Loucy (cell line): Measurements from ENCODE around the gene RALGPS1.

Experiments used
- H2AFZ ChIP-seq: fragments of 200-600 bp; sonication (generic); 2 replicates; pipeline ENCODE4 v1.6.0; 2016; ENCODE audit warnings: antibody characterized with exemption, mild to moderate bottlenecking, low read length, moderate library complexity
- H3F3A ChIP-seq: fragments of 200-600 bp; 2 replicates; pipeline ENCODE4 v1.6.0; 2016; ENCODE audit warnings: antibody characterized with exemption, low read depth, mild to moderate bottlenecking
- H3K27me3 ChIP-seq: fragments of 200-600 bp; sonication (generic); 2 replicates; pipeline ENCODE4 v1.6.1; 2014; ENCODE audit warnings: low read length, mild to moderate bottlenecking; ENCODE audit not compliant: insufficient read depth, poor library complexity, severe bottlenecking
- H3K36me3 ChIP-seq: fragments of 200-600 bp; sonication (generic); 2 replicates; pipeline ENCODE4 v1.6.1; 2016; ENCODE audit warnings: low read length; ENCODE audit not compliant: insufficient read depth
- H3K4me1 ChIP-seq: fragments of 200-600 bp; sonication (generic); 2 replicates; pipeline ENCODE4 v1.5.1; 2014; ENCODE audit warnings: low read length, mild to moderate bottlenecking; ENCODE audit not compliant: insufficient read depth, poor library complexity, severe bottlenecking
- H3K4me2 ChIP-seq: fragments of 200-600 bp; sonication (generic); 2 replicates; pipeline ENCODE4 v1.6.0; 2014; ENCODE audit warnings: antibody characterized with exemption, low read length, low read depth, mild to moderate bottlenecking; ENCODE audit not compliant: poor library complexity, severe bottlenecking
- H3K4me3 ChIP-seq: fragments of 200-600 bp; sonication (generic); 2 replicates; pipeline ENCODE4 v1.5.1; 2014; ENCODE audit warnings: low read length, mild to moderate bottlenecking, mixed read lengths; ENCODE audit not compliant: poor library complexity, severe bottlenecking
- H3K79me2 ChIP-seq: fragments of 200-600 bp; sonication (generic); 2 replicates; pipeline ENCODE4 v1.6.1; 2014; ENCODE audit warnings: low read length; ENCODE audit not compliant: insufficient read depth
- H3K9ac ChIP-seq: fragments of 200-600 bp; sonication (generic); 2 replicates; pipeline ENCODE4 v1.6.0; 2014; ENCODE audit warnings: mild to moderate bottlenecking, low read depth, low read length, moderate library complexity; ENCODE audit not compliant: poor library complexity, severe bottlenecking
- H3K9me2 ChIP-seq: fragments of 200-600 bp; sonication (generic); replicated peaks from 2 replicates; pipeline ENCODE4 v1.6.1; 2016; ENCODE audit warnings: low read depth, low read length, mixed read lengths
- H3K9me3 ChIP-seq: fragments of 200-600 bp; sonication (generic); 2 replicates; pipeline ENCODE4 v1.6.1; 2014; ENCODE audit warnings: mild to moderate bottlenecking, antibody characterized with exemption, low read length, low read depth; ENCODE audit not compliant: insufficient read depth
- H4K20me1 ChIP-seq: fragments of 200-600 bp; sonication (generic); 2 replicates; pipeline ENCODE4 v1.6.0; 2014; ENCODE audit warnings: antibody characterized with exemption, low read length, mild to moderate bottlenecking; ENCODE audit not compliant: insufficient read depth, poor library complexity, severe bottlenecking
- CTCF ChIP-seq: fragments of 200-600 bp; sonication (generic); conservative IDR thresholded peaks from 2 replicates; pipeline ENCODE4 v1.5.1; 2014; ENCODE audit warnings: mild to moderate bottlenecking, antibody characterized with exemption, low read length
- EZH2phosphoT487 ChIP-seq: fragments of 200-600 bp; IDR thresholded peaks from 2 replicates; pipeline ENCODE4 v1.6.1; 2018; ENCODE audit warnings: antibody characterized with exemption, mild to moderate bottlenecking, moderate library complexity, borderline replicate concordance

Gene RALGPS1

GRCh38 chr9:127139775-127140174 is 225.2 kb downstream of the RALGPS1 start:
- H3K79me2 ChIP-seq: no peaks in the 10 kb centered on the region
- H2AFZ ChIP-seq: no peak overlapping the region
- no peaks in the 10 kb centered on the region for H3K9me3 ChIP-seq
- no peak overlapping the region for H3K4me3 ChIP-seq
- H3K9ac ChIP-seq: no peak overlapping the region
- H3K36me3 ChIP-seq: no peaks in the 10 kb centered on the region
- H3K27me3 ChIP-seq: no peaks in the 10 kb centered on the region
- H3K4me1 ChIP-seq: no peaks in the 10 kb centered on the region
- H3K9me2 ChIP-seq: no peaks in the 10 kb centered on the region
- no peak overlapping the region for H3K4me2 ChIP-seq
- TF ChIP-seq CTCF (no peak), EZH2phosphoT487 (no peak)
- no peaks in the 10 kb centered on the region for H3F3A ChIP-seq
- H4K20me1 ChIP-seq: no peaks in the 10 kb centered on the region

- no peaks in the 10 kb centered on the region for H3K9me3 ChIP-seq
- H3K36me3 ChIP-seq: no peaks in the 10 kb centered on the region
- no peaks in the 10 kb centered on the region for H3F3A ChIP-seq
- H2AFZ ChIP-seq: no peak overlapping the region
- no peak for TF ChIP-seq CTCF
- no peak for TF ChIP-seq EZH2phosphoT487
- no peaks in the 10 kb centered on the region for H3K9me2 ChIP-seq
- no peaks in the 10 kb centered on the region for H3K4me1 ChIP-seq
- no peaks in the 10 kb centered on the region for H3K79me2 ChIP-seq
- no peaks in the 10 kb centered on the region for H3K27me3 ChIP-seq
- no peak overlapping the region for H3K4me3 ChIP-seq
- no peak overlapping the region for H3K4me2 ChIP-seq
- H3K9ac ChIP-seq: no peak overlapping the region
- H4K20me1 ChIP-seq: no peaks in the 10 kb centered on the region
Measured at GRCh38 chr9:127140181-127140580, 225.6 kb downstream of the RALGPS1 start.

- no peaks in the 10 kb centered on the region for H3K9me2 ChIP-seq
- H3K4me2 ChIP-seq: no peak overlapping the region
- H3K36me3 ChIP-seq: no peaks in the 10 kb centered on the region
- TF ChIP-seq CTCF (no peak), EZH2phosphoT487 (no peak)
- H3K9ac ChIP-seq: no peak overlapping the region
- no peaks in the 10 kb centered on the region for H3K79me2 ChIP-seq
- no peaks in the 10 kb centered on the region for H3K4me1 ChIP-seq
- no peaks in the 10 kb centered on the region for H4K20me1 ChIP-seq
- H2AFZ ChIP-seq: no peak overlapping the region
- no peaks in the 10 kb centered on the region for H3K27me3 ChIP-seq
- H3K9me3 ChIP-seq: no peaks in the 10 kb centered on the region
- no peak overlapping the region for H3K4me3 ChIP-seq
- H3F3A ChIP-seq: no peaks in the 10 kb centered on the region
Measured at GRCh38 chr9:127140842-127141675, 226.5 kb downstream of the RALGPS1 start.
